Smooth muscle cell (in vitro differentiated cells): ENCODE measurements around the gene OSM. TPM values are rescaled to one million over a fixed set of nuclear protein-coding genes. Genes with fewer than 3 reads are reported as not detected.

Experiments
- DNase-seq: peaks from one replicate; lab custom pipeline; 2025; ENCODE audit not compliant: unreplicated experiment; lab: John Stamatoyannopoulos, UW
- H2AFZ ChIP-seq: fragments of 200-600 bp; sonication (generic); 2 replicates; pipeline ENCODE4 v1.6.0; 2016; ENCODE audit warnings: antibody characterized with exemption, low read depth, mild to moderate bottlenecking
- H3F3A ChIP-seq: fragments of 200-600 bp; sonication (generic); 2 replicates; pipeline ENCODE4 v1.6.0; 2017; ENCODE audit warnings: antibody characterized with exemption, low read depth
- H3K27ac ChIP-seq: fragments of 200-600 bp; sonication (generic); 2 replicates; pipeline ENCODE4 v1.5.1; 2016; ENCODE audit warnings: low read depth, mild to moderate bottlenecking
- H3K27me3 ChIP-seq: fragments of 200-600 bp; sonication (generic); 2 replicates; pipeline ENCODE4 v1.6.1; 2016; ENCODE audit warnings: low read depth, mild to moderate bottlenecking
- H3K36me3 ChIP-seq: fragments of 200-600 bp; sonication (generic); 2 replicates; pipeline ENCODE4 v1.5.1; 2016; ENCODE audit warnings: low read depth
- H3K4me1 ChIP-seq: fragments of 200-600 bp; sonication (generic); 2 replicates; pipeline ENCODE4 v1.5.1; 2016; ENCODE audit warnings: low read depth
- H3K4me2 ChIP-seq: fragments of 200-600 bp; sonication (generic); 2 replicates; pipeline ENCODE4 v1.6.0; 2016; ENCODE audit warnings: mild to moderate bottlenecking
- H3K4me3 ChIP-seq: fragments of 200-600 bp; sonication (generic); 2 replicates; pipeline ENCODE4 v1.5.1; 2016; ENCODE audit warnings: mild to moderate bottlenecking
- H3K79me2 ChIP-seq: fragments of 200-600 bp; sonication (generic); 2 replicates; pipeline ENCODE4 v1.6.0; 2016; ENCODE audit warnings: low read depth, mild to moderate bottlenecking
- H3K9ac ChIP-seq: fragments of 200-600 bp; sonication (generic); 2 replicates; pipeline ENCODE4 v1.6.0; 2016; ENCODE audit warnings: low read depth
- H3K9me3 ChIP-seq: fragments of 200-600 bp; sonication (generic); replicated peaks from 2 replicates; pipeline ENCODE4 v1.5.1; 2016; ENCODE audit warnings: low read depth
- H4K20me1 ChIP-seq: fragments of 200-600 bp; sonication (generic); 2 replicates; pipeline ENCODE4 v1.6.0; 2016; ENCODE audit warnings: low read depth
- CTCF ChIP-seq: fragments of 200-600 bp; sonication (generic); IDR thresholded peaks from 2 replicates; pipeline ENCODE4 v1.5.1; 2017; ENCODE audit warnings: borderline replicate concordance, mild to moderate bottlenecking, antibody characterized with exemption; ENCODE audit not compliant: insufficient read depth, poor library complexity, severe bottlenecking
- WGBS: methylation state at CpG from one replicate; pipeline ENCODE4 v1.1.7; 2016; ENCODE audit warnings: low lambda C conversion rate; 5-methylcytosine and 5-hydroxymethylcytosine counted together
- polyA plus RNA-seq: library from polyadenylated mRNA; unstranded; fragments of >200 nt; fragmentation: Nextera tagmentation; extraction: Ambion mirVana; gene quantifications from 2 replicates; pipeline ENCODE4 v1.2.1, GENCODE V29; 2016
- total RNA-seq: library from RNA; depleted of rRNA; stranded (reverse); fragments of >200 nt; gene quantifications from 2 replicates; pipeline ENCODE4 v1.2.3, GENCODE V29; 2014

Gene OSM
- total and polyA plus RNA-seq, 2 experiments from 2014 or later = 0.14 to 0.27 TPM

DNA sequence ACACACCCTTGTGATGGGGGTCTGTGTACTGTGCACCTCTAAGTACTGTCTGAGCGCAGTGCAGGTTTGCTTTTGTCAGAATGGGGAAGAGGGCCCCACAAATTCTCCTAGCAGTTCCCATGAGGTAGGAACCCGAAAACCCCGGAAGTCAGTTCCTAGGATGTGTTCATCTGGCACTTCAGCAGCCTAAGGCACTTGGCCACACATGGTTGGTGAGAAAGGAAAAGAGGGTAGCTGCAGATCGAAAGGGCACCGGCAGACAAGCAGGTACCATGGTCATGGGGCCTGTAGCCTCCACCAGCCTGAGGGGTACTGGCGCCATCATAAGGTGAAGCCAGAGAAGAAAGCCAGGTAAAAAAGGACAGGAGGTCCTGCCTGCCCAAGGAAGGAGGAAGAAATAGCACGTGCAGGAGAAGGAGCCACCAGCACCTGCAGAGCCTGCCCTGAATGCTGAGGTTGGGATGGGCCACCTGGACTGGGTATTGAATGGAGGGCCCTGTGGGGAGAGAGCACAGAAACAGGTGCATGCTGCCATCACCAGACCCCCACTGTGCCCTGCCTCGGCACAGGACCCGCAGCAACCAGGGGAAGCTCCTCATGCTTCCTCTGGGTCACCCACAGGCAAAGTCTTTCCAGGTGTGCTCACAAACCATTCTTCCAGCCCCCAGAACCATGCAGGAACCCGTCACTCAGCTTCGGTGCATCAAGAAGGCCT is 30.8 kb upstream of the OSM start:
- Histone ChIP-seq H2AFZ (no peak overlapping the region), H4K20me1 (peaks cover 99% of the 10 kb centered on the region), H3K27ac (no peak overlapping the region), H3K79me2 (peaks cover 9% of the 10 kb centered on the region), H3K27me3 (no peaks in the 10 kb centered on the region), H3K9ac (no peak overlapping the region), H3K4me2 (no peak overlapping the region), H3F3A (no peaks in the 10 kb centered on the region), H3K36me3 (no peaks in the 10 kb centered on the region), H3K9me3 (no peaks in the 10 kb centered on the region), H3K4me3 (no peak overlapping the region), H3K4me1 (no peaks in the 10 kb centered on the region)
- no peak for TF ChIP-seq CTCF
- WGBS = 97% methylated on average over 11 of the region's 11 CpGs
- no peak for DNase-seq

GRCh38 chr22:30296833-30297232 is 30.2 kb upstream of the OSM start:
- TF ChIP-seq CTCF = no peak
- Histone ChIP-seq H3K9ac (no peak overlapping the region), H3K27me3 (no peaks in the 10 kb centered on the region), H4K20me1 (peaks cover 99% of the 10 kb centered on the region), H2AFZ (no peak overlapping the region), H3K4me2 (no peak overlapping the region), H3K79me2 (peaks cover 9% of the 10 kb centered on the region), H3K4me1 (no peaks in the 10 kb centered on the region), H3K27ac (no peak overlapping the region), H3F3A (no peaks in the 10 kb centered on the region), H3K9me3 (no peaks in the 10 kb centered on the region), H3K4me3 (no peak overlapping the region), H3K36me3 (no peaks in the 10 kb centered on the region)
- 84% methylated on average over 3 of the region's 3 CpGs for WGBS
- DNase-seq = no peak

DNA sequence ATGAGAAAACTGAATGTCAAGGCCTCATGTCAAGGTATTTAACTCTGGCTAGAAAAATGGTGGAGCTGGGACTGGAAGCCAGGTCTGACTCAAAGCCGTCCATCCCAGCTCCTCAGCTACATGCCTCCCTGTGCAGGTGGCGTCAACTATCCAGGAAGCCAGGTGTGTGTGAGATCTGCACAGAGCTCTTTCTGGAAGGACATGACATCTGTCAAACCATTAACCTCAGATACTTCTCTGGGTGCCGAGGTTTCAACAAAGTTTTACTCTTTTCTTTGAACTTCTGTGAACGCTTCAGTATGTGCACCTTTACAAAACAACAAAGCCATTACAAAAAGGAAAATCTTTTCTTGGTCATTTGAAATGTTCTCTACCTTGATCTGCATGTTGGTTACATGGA is 29.7 kb upstream of the OSM start:
- Histone ChIP-seq H3F3A (peaks cover 2% of the 10 kb centered on the region), H3K27ac (no peak overlapping the region), H4K20me1 (peaks cover 99% of the 10 kb centered on the region), H2AFZ (no peak overlapping the region), H3K79me2 (peaks cover 9% of the 10 kb centered on the region), H3K36me3 (no peaks in the 10 kb centered on the region), H3K4me3 (no peak overlapping the region), H3K4me1 (no peaks in the 10 kb centered on the region), H3K9ac (no peak overlapping the region), H3K4me2 (no peak overlapping the region), H3K27me3 (no peaks in the 10 kb centered on the region), H3K9me3 (no peaks in the 10 kb centered on the region)
- TF ChIP-seq CTCF = no peak
- WGBS = 93% methylated on average over 4 of the region's 4 CpGs
- no peak for DNase-seq

GRCh38 chr22:30295576-30295975 is 28.9 kb upstream of the OSM start:
- H3K9me3 ChIP-seq = no peaks in the 10 kb centered on the region
- H3K9ac ChIP-seq = no peak overlapping the region
- no peaks in the 10 kb centered on the region for H3K4me1 ChIP-seq
- no peaks in the 10 kb centered on the region for H3K36me3 ChIP-seq
- no peak for TF ChIP-seq CTCF
- H3F3A ChIP-seq = peaks cover 10% of the 10 kb centered on the region
- peaks cover 95% of the 10 kb centered on the region for H4K20me1 ChIP-seq
- H3K27me3 ChIP-seq = no peaks in the 10 kb centered on the region
- DNase-seq = no peak
- H3K27ac ChIP-seq = no peak overlapping the region
- H3K4me2 ChIP-seq = no peak overlapping the region
- H3K79me2 ChIP-seq = peaks cover 2% of the 10 kb centered on the region
- no peak overlapping the region for H3K4me3 ChIP-seq
- H2AFZ ChIP-seq = no peak overlapping the region
- WGBS = 82% methylated on average over 7 of the region's 7 CpGs
